Activated T-cell treated with anti-CD3 and anti-CD28 coated beads, Interleukin-2, amount 50 U/mL, for 72 hours (primary cell): ENCODE measurements around the gene MDFI. TPM values are rescaled to one million over a fixed set of nuclear protein-coding genes. Genes with fewer than 3 reads are reported as not detected.

Experiments
- ATAC-seq, 2 donors: fragments of 150-1000 bp; cut with Tn5 transposase; replicated peaks in 1 of 2; 2 replicates each; pipeline ENCODE4 v1.10.0; 2021; ENCODE audit warnings: moderate library complexity in 2 of 2, mild to moderate bottlenecking in 1 of 2
- DNase-seq, 2 donors: peaks; one replicate each; pipeline ENCODE4 v3.0.0; 2021 to 2022; ENCODE audit warnings: mixed read lengths in 1 of 2
- H3K27ac Mint-ChIP-seq: one replicate; pipeline ENCODE4 v1.8.0; 2022; ENCODE audit warnings: mild to moderate bottlenecking, moderate library complexity, mixed read lengths
- H3K27me3 Mint-ChIP-seq: one replicate; pipeline ENCODE4 v1.8.0; 2022; ENCODE audit warnings: low read depth, mixed read lengths
- H3K36me3 Mint-ChIP-seq, 2 donors: one replicate each; pipeline ENCODE4 v1.8.0; 2022; ENCODE audit warnings: mixed read lengths in 2 of 2, mild to moderate bottlenecking in 1 of 2; ENCODE audit not compliant: insufficient read depth in 2 of 2
- H3K4me1 Mint-ChIP-seq: one replicate; pipeline ENCODE4 v1.8.0; 2022; ENCODE audit warnings: low read depth, mixed read lengths
- H3K4me3 Mint-ChIP-seq, 2 donors: one replicate each; pipeline ENCODE4 v1.8.0; 2022; ENCODE audit warnings: mild to moderate bottlenecking in 2 of 2, mixed read lengths in 2 of 2, moderate library complexity in 2 of 2
- H3K9me3 Mint-ChIP-seq, 2 donors: one replicate each; pipeline ENCODE4 v1.8.0; 2022; ENCODE audit warnings: mixed read lengths in 2 of 2
- total RNA-seq, 2 donors: library from RNA; stranded (reverse); gene quantifications; one replicate each; pipeline ENCODE4 v1.2.3, GENCODE V29; 2022

The MDFI gene
- total RNA-seq, 2 donors from 2014 or later, result not detected

GRCh38 chr6:41651962-41652657 lies 13.8 kb downstream of the MDFI start:
- H3K9me3 Mint-ChIP-seq, result no peaks in the 10 kb centered on the region

GRCh38 chr6:41652866-41653652 lies 14.8 kb downstream of the MDFI start:
- Mint-ChIP-seq H3K27me3 (peaks cover 12% of the 10 kb centered on the region), H3K9me3 (no peaks in the 10 kb centered on the region), H3K36me3 (no peaks in the 10 kb centered on the region), H3K4me1 (no peaks in the 10 kb centered on the region), H3K27ac (no peak overlapping the region), H3K4me3 (no peak overlapping the region)
- no peak for DNase-seq
- ATAC-seq, result no peak

More at GRCh38 chr6:41651962-41652657, 13.8 kb downstream of the MDFI start:
- Mint-ChIP-seq H3K27me3 (peaks cover 7% of the 10 kb centered on the region), H3K4me3 (no peak overlapping the region), H3K36me3 (no peaks in the 10 kb centered on the region), H3K27ac (no peak overlapping the region), H3K4me1 (no peaks in the 10 kb centered on the region)
- no peak for ATAC-seq
- no peak for DNase-seq

GRCh38 chr6:41653691-41654090 lies 15.4 kb downstream of the MDFI start:
- DNase-seq (no peak), ATAC-seq (no peak)
- Mint-ChIP-seq H3K36me3 (no peaks in the 10 kb centered on the region), H3K27ac (no peak overlapping the region), H3K4me3 (no peak overlapping the region), H3K4me1 (no peaks in the 10 kb centered on the region), H3K9me3 (no peaks in the 10 kb centered on the region), H3K27me3 (peaks cover 16% of the 10 kb centered on the region)

GRCh38 chr6:41654151-41654697 lies 16.0 kb downstream of the MDFI start:
- Mint-ChIP-seq H3K4me1 (no peaks in the 10 kb centered on the region), H3K27ac (no peak overlapping the region), H3K27me3 (peaks cover 21% of the 10 kb centered on the region), H3K4me3 (no peak overlapping the region), H3K36me3 (no peaks in the 10 kb centered on the region), H3K9me3 (no peaks in the 10 kb centered on the region)
- DNase-seq (no peak), ATAC-seq (no peak)

GRCh38 chr6:41654698-41655151 lies 16.5 kb downstream of the MDFI start:
- H3K4me3 Mint-ChIP-seq, result no peak overlapping the region
- no peak overlapping the region for H3K27ac Mint-ChIP-seq
- no peaks in the 10 kb centered on the region for H3K4me1 Mint-ChIP-seq
- no peaks in the 10 kb centered on the region for H3K36me3 Mint-ChIP-seq
- no peaks in the 10 kb centered on the region for H3K9me3 Mint-ChIP-seq
- peaks cover 21% of the 10 kb centered on the region for H3K27me3 Mint-ChIP-seq
- ATAC-seq, result no peak
- no peak for DNase-seq

- H3K4me3 Mint-ChIP-seq, result no peak overlapping the region
- H3K27me3 Mint-ChIP-seq, result peaks cover 26% of the 10 kb centered on the region
- no peaks in the 10 kb centered on the region for H3K4me1 Mint-ChIP-seq
- DNase-seq (no peak), ATAC-seq (no peak)
- no peak overlapping the region for H3K27ac Mint-ChIP-seq
- H3K36me3 Mint-ChIP-seq, result no peaks in the 10 kb centered on the region
- no peaks in the 10 kb centered on the region for H3K9me3 Mint-ChIP-seq
Measured at GRCh38 chr6:41655176-41655575, 16.9 kb downstream of the MDFI start.

GRCh38 chr6:41655646-41656001 lies 17.4 kb downstream of the MDFI start:
- peaks cover 30% of the 10 kb centered on the region for H3K27me3 Mint-ChIP-seq
- H3K36me3 Mint-ChIP-seq, result no peaks in the 10 kb centered on the region
- no peaks in the 10 kb centered on the region for H3K4me1 Mint-ChIP-seq
- no peak overlapping the region for H3K27ac Mint-ChIP-seq
- H3K4me3 Mint-ChIP-seq, result no peak overlapping the region
- H3K9me3 Mint-ChIP-seq, result no peaks in the 10 kb centered on the region
- no peak for ATAC-seq
- no peak for DNase-seq

- Mint-ChIP-seq H3K9me3 (no peaks in the 10 kb centered on the region), H3K36me3 (no peaks in the 10 kb centered on the region), H3K4me1 (no peaks in the 10 kb centered on the region), H3K27ac (no peak overlapping the region), H3K27me3 (peaks cover 34% of the 10 kb centered on the region), H3K4me3 (no peak overlapping the region)
- DNase-seq (no peak), ATAC-seq (no peak)
Measured at GRCh38 chr6:41656002-41656691, 17.9 kb downstream of the MDFI start.

GRCh38 chr6:41657131-41658094 lies 19.1 kb downstream of the MDFI start:
- no peak for ATAC-seq
- Mint-ChIP-seq H3K4me3 (no peak overlapping the region), H3K4me1 (no peaks in the 10 kb centered on the region), H3K9me3 (no peaks in the 10 kb centered on the region), H3K27me3 (peaks cover 46% of the 10 kb centered on the region), H3K27ac (no peak overlapping the region), H3K36me3 (no peaks in the 10 kb centered on the region)
- DNase-seq, result no peak

GRCh38 chr6:41658636-41659035 lies 20.4 kb downstream of the MDFI start:
- DNase-seq (no peak), ATAC-seq (no peak)
- no peaks in the 10 kb centered on the region for H3K36me3 Mint-ChIP-seq
- no peaks in the 10 kb centered on the region for H3K9me3 Mint-ChIP-seq
- H3K27me3 Mint-ChIP-seq, result peaks cover 47% of the 10 kb centered on the region
- no peak overlapping the region for H3K27ac Mint-ChIP-seq
- no peak overlapping the region for H3K4me3 Mint-ChIP-seq
- no peaks in the 10 kb centered on the region for H3K4me1 Mint-ChIP-seq

- Mint-ChIP-seq H3K36me3 (no peaks in the 10 kb centered on the region), H3K4me3 (no peak overlapping the region), H3K27me3 (peaks cover 47% of the 10 kb centered on the region), H3K27ac (no peak overlapping the region), H3K9me3 (no peaks in the 10 kb centered on the region), H3K4me1 (no peaks in the 10 kb centered on the region)
- no peak for ATAC-seq
- DNase-seq, result no peak
Measured at GRCh38 chr6:41659935-41660334, 21.7 kb downstream of the MDFI start.

- Mint-ChIP-seq H3K4me1 (no peaks in the 10 kb centered on the region), H3K27ac (no peak overlapping the region), H3K4me3 (no peak overlapping the region), H3K9me3 (no peaks in the 10 kb centered on the region), H3K36me3 (no peaks in the 10 kb centered on the region), H3K27me3 (peaks cover 31% of the 10 kb centered on the region)
- ATAC-seq (no peak), DNase-seq (no peak)
Measured at GRCh38 chr6:41663568-41663967, 25.3 kb downstream of the MDFI start.
